ENCODE measurements around the gene ITPR1.

ITPR1 gene

GRCh38 chr3:4512895-4513616, 19.9 kb downstream of the ITPR1 start (continued):
- no peak for TF ChIP-seq ZNF701 (tag by site-specific recombination; IDR thresholded peaks at IDR 0.05)
- no peak for TF ChIP-seq ZNF324 (tag by site-specific recombination; IDR thresholded peaks at IDR 0.05)
- TF ChIP-seq CTCF (tag by site-specific recombination; IDR thresholded peaks at IDR 0.05) = no peak
- TF ChIP-seq ZNF350 (tag by site-specific recombination; IDR thresholded peaks at IDR 0.05) = no peak
- no peak for TF ChIP-seq ZNF202 (tag by site-specific recombination; IDR thresholded peaks at IDR 0.05; ENCODE audit: borderline replicate concordance)
- no peak for TF ChIP-seq OSR2 (tag by site-specific recombination; IDR thresholded peaks at IDR 0.05)
- TF ChIP-seq ZIC2 (tag by site-specific recombination; IDR thresholded peaks at IDR 0.05) = peak; percentile 43
- TF ChIP-seq ZNF473 (tag by site-specific recombination; IDR thresholded peaks at IDR 0.05) = no peak
- no peak for TF ChIP-seq ZNF341 (tag by site-specific recombination; IDR thresholded peaks at IDR 0.05; ENCODE audit: low read depth)
- TF ChIP-seq WT1 (tag by site-specific recombination; IDR thresholded peaks at IDR 0.05) = no peak
- TF ChIP-seq ZNF362 (tag by site-specific recombination; IDR thresholded peaks at IDR 0.05) = no peak
- no peak for TF ChIP-seq ZEB2 (tag by site-specific recombination; IDR thresholded peaks at IDR 0.05)
- peak; percentile 82 for TF ChIP-seq GLIS1 (tag by site-specific recombination; IDR thresholded peaks at IDR 0.05)
- no peak for TF ChIP-seq ZNF639 (tag by site-specific recombination; IDR thresholded peaks at IDR 0.05)
- no peak for TF ChIP-seq ZFP3 (tag by site-specific recombination; IDR thresholded peaks at IDR 0.05; ENCODE audit: low read depth)

- H3K9me3 ChIP-seq (ENCODE audit: control insufficient read depth, insufficient read depth, low read depth, low read length) = no peaks in the 10 kb centered on the region
- H3K4me3 ChIP-seq (ENCODE audit: low read depth, low read length) = no peak overlapping the region
- ChIA-PET CTCF (interaction anchor here (1.3 kb wide), 1 partner anchor 119 kb away, joined by 4 read pairs; no protein-coding TSS in a partner anchor), POLR2A (interaction anchor here (1.6 kb wide), 1 partner anchor 21 kb away, joined by 7 read pairs; the partner anchor contains the start of gene ITPR1)
- H3K36me3 ChIP-seq (ENCODE audit: control insufficient read depth in 2 of 2, insufficient read depth in 1 of 2, low read length in 2 of 2) = no peaks in the 10 kb centered on the region
- H3K4me1 ChIP-seq (ENCODE audit: control insufficient read depth, insufficient read depth, low read length) = peaks cover 4% of the 10 kb centered on the region; the same call in 1 of the 2 replicates
- H3K27ac ChIP-seq (ENCODE audit: extremely low read depth, low read depth, low read length) = no peak overlapping the region
- TF ChIP-seq ZNF10 (tag by site-specific recombination; IDR thresholded peaks at IDR 0.05) (no peak), PRDM6 (tag by site-specific recombination; IDR thresholded peaks at IDR 0.05) (no peak), ZIC2 (tag by site-specific recombination; IDR thresholded peaks at IDR 0.05) (no peak), ZNF76 (tag by site-specific recombination; IDR thresholded peaks at IDR 0.05; ENCODE audit: borderline replicate concordance, low read depth) (no peak), ZSCAN23 (tag by site-specific recombination; IDR thresholded peaks at IDR 0.05) (no peak), ZNF157 (tag by site-specific recombination; IDR thresholded peaks at IDR 0.05) (no peak), ZNF148 (tag by site-specific recombination; IDR thresholded peaks at IDR 0.05; ENCODE audit: borderline replicate concordance) (no peak), ZNF16 (tag by site-specific recombination; IDR thresholded peaks at IDR 0.05; ENCODE audit: low read depth) (no peak), ZBTB21 (tag by site-specific recombination; IDR thresholded peaks at IDR 0.05) (no peak), ZNF571 (tag by site-specific recombination; IDR thresholded peaks at IDR 0.05) (no peak), ZNF555 (tag by site-specific recombination; conservative IDR thresholded peaks at IDR 0.05) (no peak), ZBTB48 (tag by site-specific recombination; IDR thresholded peaks at IDR 0.05) (no peak), ZNF837 (tag by site-specific recombination; IDR thresholded peaks at IDR 0.05) (no peak), GFI1B (tag by site-specific recombination; IDR thresholded peaks at IDR 0.05) (no peak)
These were observed 21.2 kb downstream of the ITPR1 start for GRCh38 chr3:4514321-4514720.

Measured in HEK293 (cell line).